GM21529 (cell line): Measurements from ENCODE around the gene GOLGA6L9.
A peak's percentile ranks its signal among the peaks of the same experiment; 100 is the strongest.
"Not testable (repeated sequence)": the region's sequence is repeated elsewhere in the genome, so short reads cannot be mapped to it uniquely, and the experiment has no call there.

ENCODE experiments used
- ATAC-seq: cut with Tn5 transposase; IDR thresholded peaks from one replicate; pipeline ENCODE4 v1.9.1; 2021; ENCODE audit not compliant: unreplicated experiment

The GOLGA6L9 gene

DNA sequence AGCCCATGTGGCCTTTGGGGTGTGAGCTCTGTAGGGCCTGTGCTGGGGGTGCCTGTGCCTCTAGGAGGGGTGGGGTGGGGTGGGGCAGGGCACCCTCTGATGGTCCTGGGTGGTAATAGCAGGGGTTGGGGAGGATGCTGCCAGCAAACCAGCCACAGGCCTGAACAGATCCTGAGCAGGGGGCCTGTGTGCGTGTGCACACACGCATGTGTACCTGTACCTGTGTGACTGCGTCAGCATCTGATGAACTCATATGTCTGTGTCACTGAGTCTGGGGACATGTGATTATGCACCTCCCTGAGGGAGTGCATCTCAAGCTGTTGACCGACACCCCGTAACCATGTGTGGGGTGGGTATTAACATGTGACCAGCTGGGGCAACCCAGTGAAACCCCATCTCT lies 36.0 kb downstream of the GOLGA6L9 start:
- not testable (repeated sequence) for ATAC-seq

DNA sequence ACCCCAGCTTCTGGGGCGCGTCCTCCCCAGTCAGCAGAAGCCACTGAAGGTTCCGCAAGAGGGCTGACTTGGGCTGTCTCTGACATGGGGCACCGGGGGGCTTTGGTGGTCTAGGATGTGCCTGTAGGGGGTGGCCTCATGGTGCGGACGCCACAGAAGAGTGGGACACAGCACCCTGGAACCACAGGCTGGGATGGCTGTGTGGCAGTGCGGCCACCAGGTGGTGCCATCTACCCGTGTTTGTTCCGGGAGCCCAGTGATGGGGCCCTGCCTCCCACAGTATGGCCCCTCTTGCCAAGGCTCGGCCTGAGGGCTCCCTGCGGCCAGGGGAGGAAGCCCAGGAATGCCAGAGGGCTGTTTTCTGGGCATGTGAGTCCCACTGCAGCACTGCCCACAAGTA lies 38.6 kb downstream of the GOLGA6L9 start:
- ATAC-seq = peak; percentile 95

DNA sequence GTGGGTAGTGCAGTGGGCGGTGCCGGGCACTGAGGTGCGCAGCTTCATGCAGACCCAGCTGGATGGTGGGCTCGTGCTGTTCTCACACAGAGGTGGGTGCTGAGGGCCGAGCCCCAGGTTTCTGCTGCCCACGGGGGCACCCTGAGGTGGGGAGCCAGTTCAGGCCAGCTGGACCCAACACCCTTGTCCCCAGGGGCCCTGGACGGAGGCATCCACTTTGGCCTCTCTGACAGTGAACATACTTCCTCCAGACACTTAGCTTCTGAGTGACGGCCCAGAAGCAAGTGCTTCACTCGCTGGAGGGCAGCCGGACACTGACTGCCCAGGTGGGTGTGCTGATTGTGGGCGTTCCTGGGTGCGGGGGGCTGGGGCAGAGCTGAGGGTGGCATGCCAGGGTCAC lies 39.8 kb downstream of the GOLGA6L9 start:
- not testable (repeated sequence) for ATAC-seq

DNA sequence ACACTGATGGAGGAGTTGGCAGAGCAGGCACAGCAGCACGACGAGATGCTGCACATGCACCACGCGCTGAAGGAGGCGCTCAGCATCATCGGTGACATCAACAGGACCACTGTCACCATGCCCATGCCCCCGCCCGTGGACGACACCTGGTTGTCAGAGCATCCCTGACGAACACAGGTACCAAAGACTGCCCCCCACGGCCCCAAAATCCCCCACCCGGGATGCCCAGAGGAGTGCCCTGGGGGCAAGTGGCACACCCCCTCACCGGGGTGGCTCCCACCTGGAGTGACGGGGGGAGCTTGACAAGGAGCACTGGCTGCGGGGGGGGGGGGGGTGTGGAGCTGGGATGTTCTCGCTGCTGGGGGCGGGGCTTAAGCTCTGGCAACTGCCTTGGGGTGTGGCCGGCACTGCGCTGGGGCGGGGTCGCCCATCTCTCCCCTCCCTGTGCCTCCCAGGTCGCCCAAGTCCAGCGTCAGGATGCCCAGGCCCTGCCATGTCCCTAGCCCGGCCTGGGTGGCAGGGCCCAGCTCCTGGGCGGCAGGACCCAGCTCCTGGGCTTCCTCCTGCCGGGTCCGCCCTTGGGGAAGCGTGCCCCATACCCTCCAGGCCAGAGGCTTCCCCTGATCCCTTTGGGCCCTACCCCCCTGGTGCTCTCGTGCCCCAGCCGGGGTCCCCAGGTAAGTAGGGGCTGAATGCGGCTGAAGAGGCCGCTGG lies 42.8 kb downstream of the GOLGA6L9 start:
- ATAC-seq = not testable (repeated sequence)

DNA sequence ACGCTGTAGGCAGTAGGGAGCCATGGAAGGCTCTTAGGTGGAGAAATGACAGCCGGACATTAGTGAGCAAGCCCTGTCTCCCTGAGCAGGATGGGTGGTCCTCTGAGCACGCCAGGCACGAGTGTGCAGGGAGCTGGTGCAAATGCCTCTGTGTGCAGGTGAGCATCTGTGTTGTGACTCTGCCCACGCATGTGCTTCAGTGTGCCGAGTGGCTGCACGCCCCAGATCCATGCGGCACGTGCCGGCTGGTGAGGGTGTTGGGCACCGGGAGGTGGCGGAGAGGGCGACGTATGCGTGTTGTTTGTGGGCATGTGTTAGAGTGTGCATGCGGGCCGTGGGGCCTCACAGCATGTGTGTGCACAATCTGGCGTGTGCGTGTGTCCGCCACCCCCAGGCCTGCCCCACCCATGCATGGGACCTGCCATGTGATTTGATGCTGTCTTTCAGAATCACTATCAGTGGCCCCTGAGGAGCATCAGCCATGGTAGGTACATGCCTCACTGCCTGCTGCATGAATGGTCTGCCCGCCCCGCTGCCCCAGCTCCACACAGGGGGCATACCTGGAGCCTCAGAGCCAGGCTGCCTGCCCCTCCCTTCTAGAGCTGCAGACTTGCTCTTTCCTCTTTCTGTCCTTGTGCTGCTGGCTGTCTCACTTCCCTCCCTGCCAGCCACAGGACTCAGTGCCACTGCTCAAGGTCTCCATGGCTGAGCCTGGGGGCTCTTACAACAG lies 45.1 kb downstream of the GOLGA6L9 start:
- ATAC-seq = not testable (repeated sequence)

DNA sequence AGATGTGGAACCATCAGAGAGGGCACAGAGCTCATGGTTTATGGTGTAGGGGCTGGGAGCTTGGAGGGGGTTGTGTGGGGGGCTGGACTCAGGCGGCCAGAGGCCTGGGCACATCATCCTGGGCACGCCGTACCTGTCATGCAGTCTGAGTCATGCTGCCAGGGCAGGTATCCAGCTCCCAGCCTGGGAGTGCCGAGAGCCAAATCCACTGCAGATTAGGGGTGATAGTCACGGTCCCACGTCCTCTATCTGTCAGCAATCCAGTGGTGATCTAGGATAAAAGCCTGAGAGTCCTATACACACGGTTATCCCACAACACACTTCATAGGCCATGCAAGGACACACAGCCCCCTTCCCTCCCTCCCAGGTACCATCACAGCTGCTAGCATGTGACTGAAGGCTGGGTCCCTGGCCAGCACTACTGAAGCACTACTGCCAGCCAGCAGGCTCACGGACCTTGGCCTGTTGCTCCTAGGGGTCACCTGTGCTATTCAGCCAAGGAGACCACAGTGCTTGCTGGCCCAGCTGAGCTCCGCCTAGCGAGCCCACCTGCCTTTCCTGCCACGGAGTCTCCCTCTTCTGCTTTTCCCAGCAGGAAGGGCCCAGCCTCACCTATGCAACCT lies 45.8 kb downstream of the GOLGA6L9 start:
- not testable (repeated sequence) for ATAC-seq

DNA sequence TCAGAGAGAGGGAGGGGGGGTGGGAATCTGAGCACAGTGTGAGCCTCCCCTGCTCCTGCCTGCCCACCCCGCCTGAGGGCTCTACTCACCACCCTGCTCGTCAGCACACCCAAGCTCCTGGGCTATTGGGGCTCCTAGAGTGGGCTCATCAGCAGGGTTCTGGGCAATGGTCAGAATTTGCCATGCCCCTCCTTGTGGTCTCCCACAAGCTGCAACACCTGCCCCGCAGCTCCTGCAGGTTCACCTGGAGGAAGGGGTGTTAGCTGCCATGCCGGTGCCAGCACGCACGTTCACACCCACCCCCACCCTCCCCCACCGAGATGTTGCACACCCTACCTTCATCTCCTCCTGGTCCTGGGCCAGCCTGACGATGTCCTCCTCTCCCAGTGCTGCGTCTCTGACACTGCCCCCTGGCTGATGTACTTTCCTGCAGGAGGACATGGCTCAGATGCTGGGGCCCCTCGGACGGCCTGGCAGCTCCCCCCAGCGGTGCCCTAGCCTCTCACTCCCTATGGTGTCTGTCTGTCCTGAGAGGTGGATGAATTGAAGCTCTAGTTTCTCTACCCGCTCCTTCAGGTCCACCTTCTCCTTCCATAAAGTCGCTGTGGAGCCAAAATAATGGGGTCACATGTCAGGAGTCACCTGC lies 47.2 kb downstream of the GOLGA6L9 start:
- ATAC-seq = not testable (repeated sequence)

DNA sequence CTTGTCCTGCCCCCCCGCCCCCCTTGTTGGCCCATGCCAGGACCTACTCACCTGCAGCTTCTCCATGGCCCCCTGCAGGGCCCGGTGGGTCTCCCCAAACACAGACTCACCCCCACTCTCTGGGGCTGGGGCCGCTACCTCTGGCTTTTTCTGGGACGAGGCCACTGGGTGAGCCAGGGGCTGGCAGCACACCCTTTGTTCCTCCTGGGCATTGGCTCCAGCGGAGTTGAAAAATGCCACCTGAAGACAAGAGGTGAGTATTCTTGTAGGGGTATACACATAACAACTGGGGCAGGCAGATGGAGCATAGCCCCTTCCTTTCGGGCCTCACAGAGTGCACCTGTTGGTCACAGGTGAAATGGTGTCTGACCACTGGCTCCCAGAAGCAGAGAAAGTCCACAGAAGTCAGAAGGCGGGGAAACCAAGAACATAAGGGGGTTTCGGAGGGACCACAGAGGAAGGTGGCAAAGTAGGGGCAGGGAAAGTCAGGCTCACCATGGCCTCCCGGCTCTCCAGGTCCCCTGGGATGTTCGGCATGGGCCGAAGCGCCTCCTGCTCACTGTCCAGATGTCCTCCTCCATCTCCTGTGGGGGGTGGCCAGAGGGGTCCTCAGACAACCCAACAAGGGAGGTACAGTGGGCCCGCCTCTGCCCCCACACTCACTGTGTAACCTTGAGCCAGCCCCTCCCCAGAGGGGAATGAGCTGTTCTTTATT lies 47.9 kb downstream of the GOLGA6L9 start:
- not testable (repeated sequence) for ATAC-seq
